Stimulated activated naive CD8-positive, alpha-beta T cell treated with anti-CD3 and anti-CD28 coated beads, Interleukin-15, amount 100 ng/mL, for 72 hours (primary cell): ENCODE measurements around the gene DGUOK.

Experiments
- ATAC-seq: fragments of 150-1000 bp; cut with Tn5 transposase; 2 replicates; pipeline ENCODE4 v1.10.0; 2021; ENCODE audit warnings: mild to moderate bottlenecking, moderate library complexity
- DNase-seq, 2 donors: peaks; one replicate each; pipeline ENCODE4 v3.0.0; 2021 to 2022
- H3K27ac Mint-ChIP-seq, 2 donors: one replicate each; pipeline ENCODE4 v1.8.0; 2022; ENCODE audit warnings: mild to moderate bottlenecking in 2 of 2, mixed read lengths in 2 of 2, moderate library complexity in 2 of 2
- H3K27me3 Mint-ChIP-seq: one replicate; pipeline ENCODE4 v1.8.0; 2022; ENCODE audit warnings: mixed read lengths
- H3K4me1 Mint-ChIP-seq: one replicate; pipeline ENCODE4 v1.8.0; 2022; ENCODE audit warnings: mild to moderate bottlenecking, mixed read lengths
- H3K4me3 Mint-ChIP-seq, 2 donors: one replicate each; pipeline ENCODE4 v1.8.0; 2022; ENCODE audit warnings: mild to moderate bottlenecking in 2 of 2, mixed read lengths in 2 of 2, moderate library complexity in 1 of 2
- H3K9me3 Mint-ChIP-seq, 2 donors: one replicate each; pipeline ENCODE4 v1.8.0; 2022; ENCODE audit warnings: mixed read lengths in 2 of 2

Gene DGUOK

GRCh38 chr2:73970850-73971471 is 44.3 kb downstream of the DGUOK start:
- Mint-ChIP-seq H3K27me3 (no peaks in the 10 kb centered on the region), H3K27ac (peak overlapping the region; percentile 92 to 95), H3K4me1 (peaks cover 70% of the 10 kb centered on the region), H3K9me3 (no peaks in the 10 kb centered on the region), H3K4me3 (peak overlapping the region; percentile 77 to 81)
- ATAC-seq (peak; percentile 91), DNase-seq (peak; percentile 49 to 69)

GRCh38 chr2:73971722-73972121 is 45.0 kb downstream of the DGUOK start:
- Mint-ChIP-seq H3K4me3 (peak overlapping the region; percentile 77 to 81), H3K9me3 (no peaks in the 10 kb centered on the region), H3K4me1 (peaks cover 78% of the 10 kb centered on the region), H3K27me3 (no peaks in the 10 kb centered on the region), H3K27ac (peak overlapping the region in 1 of 2 donors; percentile 92)
- peak; percentile 10 for ATAC-seq
- no peak for DNase-seq

- Mint-ChIP-seq H3K4me1 (peaks cover 85% of the 10 kb centered on the region), H3K27ac (no peak overlapping the region), H3K27me3 (no peaks in the 10 kb centered on the region), H3K4me3 (no peak overlapping the region), H3K9me3 (no peaks in the 10 kb centered on the region)
- DNase-seq (no peak), ATAC-seq (no peak)
Observed at GRCh38 chr2:73972846-73973245, 46.2 kb downstream of the DGUOK start.

GRCh38 chr2:73975731-73976130 is 49.1 kb downstream of the DGUOK start:
- DNase-seq (no peak), ATAC-seq (no peak)
- Mint-ChIP-seq H3K9me3 (no peaks in the 10 kb centered on the region), H3K27ac (no peak overlapping the region), H3K4me3 (no peak overlapping the region), H3K4me1 (peaks cover 84% of the 10 kb centered on the region), H3K27me3 (no peaks in the 10 kb centered on the region)

GRCh38 chr2:73976803-73977202 is 50.1 kb downstream of the DGUOK start:
- ATAC-seq: no peak
- Mint-ChIP-seq H3K4me3 (peak overlapping the region in 1 of 2 donors; percentile 34), H3K27ac (peak overlapping the region in 1 of 2 donors; percentile 2), H3K9me3 (no peaks in the 10 kb centered on the region), H3K4me1 (peaks cover 84% of the 10 kb centered on the region), H3K27me3 (no peaks in the 10 kb centered on the region)
- DNase-seq: no peak

- Mint-ChIP-seq H3K4me1 (peaks cover 84% of the 10 kb centered on the region), H3K4me3 (peak overlapping the region; percentile 16 to 41), H3K9me3 (no peaks in the 10 kb centered on the region), H3K27ac (no peak overlapping the region), H3K27me3 (no peaks in the 10 kb centered on the region)
- ATAC-seq: no peak
- DNase-seq: no peak
Observed at GRCh38 chr2:73977466-73977865, 50.8 kb downstream of the DGUOK start.

GRCh38 chr2:73979021-73979420 is 52.3 kb downstream of the DGUOK start:
- peak overlapping the region; percentile 81 to 90 for H3K4me3 Mint-ChIP-seq
- H3K27me3 Mint-ChIP-seq: no peaks in the 10 kb centered on the region
- ATAC-seq (peak; percentile 98), DNase-seq (peak; percentile 61 to 82)
- peaks cover 85% of the 10 kb centered on the region for H3K4me1 Mint-ChIP-seq
- H3K9me3 Mint-ChIP-seq: no peaks in the 10 kb centered on the region
- peak overlapping the region; percentile 91 to 96 for H3K27ac Mint-ChIP-seq

GRCh38 chr2:73979686-73980085 is 53.0 kb downstream of the DGUOK start:
- peak overlapping the region; percentile 81 to 90 for H3K4me3 Mint-ChIP-seq
- DNase-seq (no peak), ATAC-seq (no peak)
- no peaks in the 10 kb centered on the region for H3K9me3 Mint-ChIP-seq
- no peaks in the 10 kb centered on the region for H3K27me3 Mint-ChIP-seq
- peak overlapping the region in 1 of 2 donors; percentile 8 for H3K27ac Mint-ChIP-seq
- H3K4me1 Mint-ChIP-seq: peaks cover 86% of the 10 kb centered on the region

- Mint-ChIP-seq H3K4me3 (peak overlapping the region; percentile 81 to 90), H3K27me3 (no peaks in the 10 kb centered on the region), H3K27ac (peak overlapping the region in 1 of 2 donors; percentile 20), H3K9me3 (no peaks in the 10 kb centered on the region), H3K4me1 (peaks cover 82% of the 10 kb centered on the region)
- ATAC-seq (no peak), DNase-seq (no peak)
Observed at GRCh38 chr2:73980566-73980965, 53.9 kb downstream of the DGUOK start.

- DNase-seq (peak; percentile 49 to 52), ATAC-seq (no peak)
- Mint-ChIP-seq H3K27me3 (no peaks in the 10 kb centered on the region), H3K4me1 (peaks cover 78% of the 10 kb centered on the region), H3K4me3 (peak overlapping the region; percentile 81 to 90), H3K27ac (peak overlapping the region in 1 of 2 donors; percentile 29), H3K9me3 (no peaks in the 10 kb centered on the region)
Observed at GRCh38 chr2:73981081-73982001, 54.7 kb downstream of the DGUOK start.

GRCh38 chr2:73982140-73982617 is 55.5 kb downstream of the DGUOK start:
- peak overlapping the region; percentile 3 to 10 for H3K4me3 Mint-ChIP-seq
- H3K27me3 Mint-ChIP-seq: no peaks in the 10 kb centered on the region
- ATAC-seq: no peak
- H3K4me1 Mint-ChIP-seq: peaks cover 78% of the 10 kb centered on the region
- no peaks in the 10 kb centered on the region for H3K9me3 Mint-ChIP-seq
- no peak overlapping the region for H3K27ac Mint-ChIP-seq
- DNase-seq: no peak

GRCh38 chr2:73983322-73984202 is 56.9 kb downstream of the DGUOK start:
- peaks cover 79% of the 10 kb centered on the region for H3K4me1 Mint-ChIP-seq
- peak; percentile 30 to 35 for DNase-seq

GRCh38 chr2:73984203-73984921 is 57.7 kb downstream of the DGUOK start, which contains the start of gene TET3:
TET3 (plus strand) TSS chr2:73984910; CDS start chr2:73986404, 1,494 bp downstream.
- H3K9me3 Mint-ChIP-seq: no peaks in the 10 kb centered on the region
- peak within 1 kb of the TSS; percentile 95 to 98 for H3K4me3 Mint-ChIP-seq
- ATAC-seq (peak; percentile 35), DNase-seq (peak; percentile 51 to 55)
- peak within 1 kb of the TSS; percentile 88 to 98 for H3K27ac Mint-ChIP-seq
- no peaks in the 10 kb centered on the region for H3K27me3 Mint-ChIP-seq
- peaks cover 79% of the 10 kb centered on the region for H3K4me1 Mint-ChIP-seq

More at GRCh38 chr2:73983322-73984202, 56.9 kb downstream of the DGUOK start:
- Mint-ChIP-seq H3K9me3 (no peaks in the 10 kb centered on the region), H3K4me3 (peak overlapping the region; percentile 83 to 90), H3K27ac (peak overlapping the region; percentile 82 to 89), H3K27me3 (no peaks in the 10 kb centered on the region)
- ATAC-seq: no peak

- no peaks in the 10 kb centered on the region for H3K9me3 Mint-ChIP-seq
- peaks cover 79% of the 10 kb centered on the region for H3K4me1 Mint-ChIP-seq
- ATAC-seq: peak; percentile 14
- peak; percentile 68 to 72 for DNase-seq
- H3K4me3 Mint-ChIP-seq: peak overlapping the region in 1 of 2 donors; percentile 22
- H3K27ac Mint-ChIP-seq: no peak overlapping the region
- H3K27me3 Mint-ChIP-seq: no peaks in the 10 kb centered on the region
Observed at GRCh38 chr2:73984922-73985307, 58.2 kb downstream of the DGUOK start.
